ENCODE data around the gene PCSK5. TPM values are rescaled to one million over a fixed set of nuclear protein-coding genes. Genes with fewer than 3 reads are reported as not detected.

Gene PCSK5
- total and polyA plus RNA-seq, 4 donors, result 0.58 to 3.6 (median 0.82) TPM

- Histone ChIP-seq H3K9ac (ENCODE audit: low read depth in 1 of 2, low read length in 2 of 2) (no peak overlapping the region), H3K27me3 (ENCODE audit: control insufficient read depth in 4 of 4, insufficient read depth in 4 of 4, low read length in 3 of 4) (peaks cover 0 to 4% (median 0%) of the 10 kb centered on the region in 4 donors), H3K9me3 (ENCODE audit: control insufficient read depth in 4 of 4, low read length in 3 of 4) (no peaks in the 10 kb centered on the region), H3K4me1 (ENCODE audit: control insufficient read depth in 4 of 4, insufficient read depth in 4 of 4, low read length in 3 of 4) (peaks cover 3 to 13% (median 4%) of the 10 kb centered on the region in 4 donors), H3K36me3 (ENCODE audit: control insufficient read depth in 4 of 4, insufficient read depth in 3 of 4, low read depth in 1 of 4, low read length in 3 of 4) (no peaks in the 10 kb centered on the region), H3K27ac (ENCODE audit: low read depth in 1 of 2, low read length in 2 of 2) (no peak overlapping the region), H3K4me3 (ENCODE audit: low read depth in 1 of 3, low read length in 3 of 3) (no peak overlapping the region)
- no peak for DNase-seq (ENCODE audit: low spot score)
- 92% methylated on average over 4 of the region's 4 CpGs for WGBS
- no peak for TF ChIP-seq RXRA (IDR thresholded peaks at IDR 0.05)
- TF ChIP-seq MAX (IDR thresholded peaks at IDR 0.05), result no peak
- TF ChIP-seq, protein P1, sequence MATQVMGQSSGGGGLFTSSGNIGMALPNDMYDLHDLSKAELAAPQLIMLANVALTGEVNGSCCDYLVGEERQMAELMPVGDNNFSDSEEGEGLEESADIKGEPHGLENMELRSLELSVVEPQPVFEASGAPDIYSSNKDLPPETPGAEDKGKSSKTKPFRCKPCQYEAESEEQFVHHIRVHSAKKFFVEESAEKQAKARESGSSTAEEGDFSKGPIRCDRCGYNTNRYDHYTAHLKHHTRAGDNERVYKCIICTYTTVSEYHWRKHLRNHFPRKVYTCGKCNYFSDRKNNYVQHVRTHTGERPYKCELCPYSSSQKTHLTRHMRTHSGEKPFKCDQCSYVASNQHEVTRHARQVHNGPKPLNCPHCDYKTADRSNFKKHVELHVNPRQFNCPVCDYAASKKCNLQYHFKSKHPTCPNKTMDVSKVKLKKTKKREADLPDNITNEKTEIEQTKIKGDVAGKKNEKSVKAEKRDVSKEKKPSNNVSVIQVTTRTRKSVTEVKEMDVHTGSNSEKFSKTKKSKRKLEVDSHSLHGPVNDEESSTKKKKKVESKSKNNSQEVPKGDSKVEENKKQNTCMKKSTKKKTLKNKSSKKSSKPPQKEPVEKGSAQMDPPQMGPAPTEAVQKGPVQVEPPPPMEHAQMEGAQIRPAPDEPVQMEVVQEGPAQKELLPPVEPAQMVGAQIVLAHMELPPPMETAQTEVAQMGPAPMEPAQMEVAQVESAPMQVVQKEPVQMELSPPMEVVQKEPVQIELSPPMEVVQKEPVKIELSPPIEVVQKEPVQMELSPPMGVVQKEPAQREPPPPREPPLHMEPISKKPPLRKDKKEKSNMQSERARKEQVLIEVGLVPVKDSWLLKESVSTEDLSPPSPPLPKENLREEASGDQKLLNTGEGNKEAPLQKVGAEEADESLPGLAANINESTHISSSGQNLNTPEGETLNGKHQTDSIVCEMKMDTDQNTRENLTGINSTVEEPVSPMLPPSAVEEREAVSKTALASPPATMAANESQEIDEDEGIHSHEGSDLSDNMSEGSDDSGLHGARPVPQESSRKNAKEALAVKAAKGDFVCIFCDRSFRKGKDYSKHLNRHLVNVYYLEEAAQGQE (IDR thresholded peaks at IDR 0.05), result no peak
- TF ChIP-seq JUND (IDR thresholded peaks at IDR 0.05), result no peak
- TF ChIP-seq EGR1 (IDR thresholded peaks at IDR 0.05; ENCODE audit: low read depth in 2 of 2), result no peak
- no peak for TF ChIP-seq HNF4A (conservative IDR thresholded peaks at IDR 0.05)
- TF ChIP-seq CTCF (IDR thresholded peaks at IDR 0.05; ENCODE audit: low read depth, low read length, missing input control), result no peak
- TF ChIP-seq GABPA (IDR thresholded peaks at IDR 0.05 in 1 of 2, conservative IDR thresholded peaks at IDR 0.05 in 1 of 2), result no peak
- no peak for TF ChIP-seq ZBTB33 (IDR thresholded peaks at IDR 0.05)
- no peak for TF ChIP-seq NR2F2 (IDR thresholded peaks at IDR 0.05)
- no peak for TF ChIP-seq FOXA2 (IDR thresholded peaks at IDR 0.05)
- TF ChIP-seq YY1 (IDR thresholded peaks at IDR 0.05), result no peak
- TF ChIP-seq FOXA1 (IDR thresholded peaks at IDR 0.05), result no peak
- TF ChIP-seq HNF4G (IDR thresholded peaks at IDR 0.05), result no peak
- no peak for TF ChIP-seq SP1 (IDR thresholded peaks at IDR 0.05)
- no peak for TF ChIP-seq RAD21 (IDR thresholded peaks at IDR 0.05)
- TF ChIP-seq TAF1 (conservative IDR thresholded peaks at IDR 0.05), result no peak
- TF ChIP-seq ATF3 (IDR thresholded peaks at IDR 0.05), result no peak
These were observed 107.8 kb downstream of the PCSK5 start for GRCh38 chr9:75998096-75998780.
